NCI-H1092 (cell line): Measurements from ENCODE around the gene SOX4.
A peak's percentile ranks its signal among the peaks of the same experiment; 100 is the strongest.
"Not testable (repeated sequence)": the region's sequence is repeated elsewhere in the genome, so short reads cannot be mapped to it uniquely, and the experiment has no call there.

Source experiments
- DNase-seq: peaks from one replicate; lab custom pipeline; 2025; lab: John Stamatoyannopoulos, UW

SOX4 gene

DNA sequence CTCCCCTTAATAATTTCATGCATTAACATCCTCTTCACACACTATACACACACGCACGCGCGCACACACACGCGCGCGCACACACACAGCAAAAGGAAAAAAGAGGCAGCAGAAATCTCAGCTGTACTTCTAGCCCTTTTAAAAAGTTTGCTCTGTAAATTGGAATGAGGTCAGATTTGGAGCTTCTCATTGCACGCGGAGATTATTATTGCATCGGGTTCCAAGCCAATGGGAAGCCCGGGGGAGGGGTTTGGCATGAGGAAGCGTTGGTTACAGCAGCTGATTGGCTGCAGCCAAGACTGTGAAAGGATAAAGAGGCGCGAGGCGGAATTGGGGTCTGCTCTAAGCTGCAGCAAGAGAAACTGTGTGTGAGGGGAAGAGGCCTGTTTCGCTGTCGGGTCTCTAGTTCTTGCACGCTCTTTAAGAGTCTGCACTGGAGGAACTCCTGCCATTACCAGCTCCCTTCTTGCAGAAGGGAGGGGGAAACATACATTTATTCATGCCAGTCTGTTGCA, at the start of gene SOX4:
SOX4 (plus strand) TSS at position 340 of the 515 bp plus-strand sequence. CDS start 784 bp downstream, outside the sequence.
- DNase-seq, result peak; percentile 96

DNA sequence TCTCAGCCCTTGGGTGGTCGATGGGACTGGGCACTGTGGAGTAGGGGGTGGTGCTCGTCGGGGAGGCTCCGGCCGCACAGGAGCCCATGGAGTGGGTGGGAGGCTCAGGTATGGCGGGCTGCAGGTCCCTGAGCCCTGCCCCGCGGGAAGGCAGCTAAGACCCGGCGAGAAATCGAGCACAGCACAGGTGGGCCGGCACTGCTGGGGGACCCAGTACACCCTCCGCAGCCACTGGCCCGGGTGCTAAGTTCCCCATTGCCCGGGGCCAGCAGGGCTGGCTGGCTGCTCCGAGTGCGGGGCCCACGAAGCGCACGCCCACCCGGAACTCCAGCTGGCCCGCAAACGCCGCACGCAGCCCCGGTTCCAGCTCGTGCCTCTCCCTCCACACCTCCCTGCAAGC, 41.3 kb upstream of the SOX4 start:
- DNase-seq, result not testable (repeated sequence)

DNA sequence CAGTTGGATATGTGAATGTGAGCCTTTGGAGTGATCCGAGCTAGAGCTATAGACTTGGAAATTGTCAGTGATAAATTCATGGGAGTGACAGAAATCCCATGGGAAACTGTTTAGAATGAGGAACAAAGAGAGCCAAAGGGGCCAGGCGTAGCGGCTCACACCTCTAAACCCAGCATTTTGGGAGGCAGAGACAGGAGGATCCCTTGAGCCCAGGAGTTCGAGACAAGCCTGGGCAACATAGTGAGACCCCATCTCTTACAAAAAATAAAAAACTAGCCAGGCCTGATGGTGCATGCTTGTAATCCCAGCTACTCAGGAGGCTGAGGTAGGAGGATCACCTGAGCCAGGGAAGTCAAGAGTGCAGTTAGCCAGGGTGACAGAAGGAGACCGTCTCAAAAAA, 39.3 kb upstream of the SOX4 start:
- no peak for DNase-seq

DNA sequence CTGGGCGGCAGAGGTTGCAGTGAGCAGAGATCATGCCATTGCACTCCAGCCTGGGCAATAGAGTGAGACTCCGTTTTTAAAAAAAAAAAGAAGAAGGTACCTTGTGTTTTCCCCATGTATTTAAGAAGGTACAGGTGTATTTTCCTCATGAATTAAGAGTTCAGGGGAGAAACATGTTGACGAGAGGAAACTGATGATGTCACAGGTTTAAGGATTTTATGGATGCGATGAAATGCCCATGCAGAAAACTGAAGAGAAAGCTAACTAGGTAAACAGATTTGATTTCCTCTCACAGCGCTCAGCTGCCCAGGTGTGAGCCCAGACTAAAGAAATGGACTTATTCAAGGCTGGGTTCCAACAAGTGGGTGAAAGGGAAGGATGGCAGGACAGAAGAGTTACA, 38.4 kb upstream of the SOX4 start:
- no peak for DNase-seq

DNA sequence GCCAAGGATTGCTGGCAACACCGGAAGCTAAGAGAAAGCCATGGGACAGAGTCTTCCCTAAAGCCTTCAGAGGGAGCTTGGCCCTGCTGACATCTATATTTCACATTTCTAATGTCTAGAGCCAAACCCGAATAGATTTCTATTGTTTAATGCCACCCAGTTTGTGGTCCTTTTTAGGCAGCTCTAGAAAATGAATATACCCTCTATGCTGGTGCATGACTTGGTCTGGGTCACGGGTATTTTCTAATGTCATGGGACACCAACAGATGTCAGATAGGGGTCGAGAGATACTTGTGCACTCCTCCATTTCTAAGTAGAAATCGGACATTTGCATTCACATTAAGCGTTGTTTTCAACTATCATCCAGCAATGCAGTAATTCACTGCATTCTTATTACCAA, 37.0 kb upstream of the SOX4 start:
- no peak for DNase-seq

DNA sequence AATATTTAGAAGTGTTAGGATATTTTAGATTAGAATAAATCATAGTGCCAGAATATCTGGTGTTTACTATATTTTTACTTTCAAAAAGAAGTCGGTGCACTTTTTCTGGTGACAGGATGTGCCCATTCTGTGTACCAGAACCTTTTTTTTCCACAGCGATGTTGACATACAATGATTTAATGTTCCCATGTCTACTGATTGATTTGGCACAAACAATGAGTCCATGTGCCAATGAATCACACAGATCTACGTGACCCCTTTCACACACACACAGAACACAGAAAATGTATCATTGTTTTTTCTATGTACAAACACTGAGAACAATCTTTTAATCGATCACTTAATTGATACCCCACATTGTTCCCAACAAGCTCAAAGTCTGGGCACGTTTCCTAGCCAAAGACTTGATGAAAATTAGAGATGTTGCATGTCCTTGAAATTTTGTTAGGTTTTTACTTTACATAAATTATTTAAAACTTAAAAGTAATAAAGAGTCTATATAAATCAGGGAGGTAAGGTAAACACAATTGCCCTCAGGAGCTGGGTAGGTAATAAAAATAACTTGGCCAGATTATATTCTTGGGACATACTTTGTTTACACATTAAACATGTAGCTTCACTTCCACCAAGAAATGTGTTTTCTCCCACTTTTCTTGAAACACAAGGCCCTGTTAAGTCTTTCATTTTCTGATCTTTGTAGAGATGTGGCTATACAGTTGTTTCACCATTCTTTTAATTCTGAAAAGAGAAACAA, 36.4 kb upstream of the SOX4 start:
- DNase-seq, result no peak

DNA sequence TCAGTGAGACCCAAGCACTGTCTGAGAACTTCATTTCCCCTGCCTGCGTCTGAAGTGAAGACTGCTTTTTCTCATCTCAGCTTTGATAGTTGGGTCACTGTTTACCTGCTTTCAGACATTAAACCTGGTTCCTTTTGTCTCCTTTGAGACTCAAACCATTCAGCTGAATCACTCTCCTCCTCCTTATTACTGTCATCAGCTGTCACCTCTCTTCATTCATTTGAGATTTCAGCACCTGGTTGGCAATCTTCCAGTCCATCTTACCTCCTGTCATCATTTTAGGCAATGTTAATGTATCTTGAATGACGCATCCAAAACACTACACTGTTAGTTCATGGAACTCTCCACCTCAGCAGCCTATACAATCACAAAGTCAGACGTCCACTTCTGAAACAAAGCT, 34.3 kb upstream of the SOX4 start:
- DNase-seq, result no peak

DNA sequence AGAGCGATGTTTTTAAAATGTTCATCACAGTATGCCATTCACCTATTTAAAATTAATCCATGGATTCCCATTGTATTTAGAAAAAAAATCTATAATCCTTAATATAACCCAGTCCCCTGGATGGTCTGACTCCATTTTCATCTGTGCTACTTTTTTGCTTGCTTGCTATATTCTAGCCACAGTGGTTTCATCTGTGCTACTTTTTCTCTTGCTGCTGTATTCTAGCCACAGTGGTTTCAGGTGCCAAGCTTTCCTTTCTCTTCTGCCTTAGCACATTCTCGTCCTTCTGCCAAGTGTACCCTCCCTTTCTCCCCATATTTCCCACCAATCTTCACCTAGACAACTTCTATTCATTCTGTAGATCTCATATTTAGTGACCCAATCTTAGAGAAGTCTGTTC, 33.3 kb upstream of the SOX4 start:
- no peak for DNase-seq

DNA sequence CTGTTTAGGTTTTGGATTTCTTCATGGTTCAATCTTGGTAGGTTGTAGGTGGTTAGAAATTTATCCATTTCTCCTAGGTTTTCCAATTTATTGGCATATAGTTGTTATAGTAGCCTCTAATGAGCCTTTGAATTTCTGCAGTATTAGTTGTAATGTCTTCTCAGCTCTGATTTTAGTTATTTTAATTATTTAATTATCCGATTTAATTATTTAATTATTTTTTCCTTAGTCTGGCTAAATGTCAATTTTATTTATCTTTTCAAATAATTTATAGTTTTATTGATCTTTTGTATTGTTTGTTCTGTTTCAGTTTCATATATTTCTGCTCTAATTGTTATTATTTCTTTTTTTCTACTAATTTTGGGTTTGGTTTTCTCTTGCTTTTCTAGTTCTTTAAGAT, 28.1 kb upstream of the SOX4 start:
- no peak for DNase-seq

DNA sequence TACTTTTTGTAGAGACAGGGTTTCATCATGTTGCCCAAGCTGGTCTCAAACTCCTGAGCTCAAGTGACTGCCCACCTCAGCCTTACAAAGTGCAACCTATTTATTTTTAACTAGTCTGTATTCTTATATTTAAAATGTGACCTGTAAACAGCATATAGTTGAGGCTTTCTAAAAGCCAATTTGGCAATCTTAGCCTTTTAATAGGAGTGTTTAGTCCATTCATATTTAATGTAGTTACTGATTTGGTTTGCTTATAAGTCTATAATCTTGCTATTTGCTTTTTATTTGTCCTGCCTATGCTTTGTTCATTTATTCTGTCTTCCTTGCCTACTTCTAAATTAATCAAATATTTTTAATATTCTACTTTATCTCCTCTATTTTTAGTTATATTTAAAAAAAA, 15.0 kb upstream of the SOX4 start:
- DNase-seq, result no peak

DNA sequence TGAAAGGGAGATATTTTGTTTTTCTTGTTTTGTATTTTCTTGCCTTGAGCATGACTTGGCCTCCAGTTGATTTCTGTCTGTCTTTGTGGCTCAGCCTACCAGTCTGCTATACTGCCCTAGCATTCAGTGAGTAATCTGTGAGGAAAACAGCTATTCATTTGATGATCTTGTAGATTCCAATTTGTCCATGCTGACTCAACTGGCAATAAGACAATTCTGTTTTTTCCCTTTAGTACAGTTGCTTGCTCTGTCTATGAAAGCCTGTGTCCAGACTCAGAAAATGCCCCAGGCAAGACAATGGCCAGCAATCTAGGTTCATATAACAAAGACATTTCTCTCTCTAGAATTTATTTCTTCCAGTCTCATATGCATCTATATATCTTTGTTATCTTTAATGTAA, 10.9 kb upstream of the SOX4 start:
- DNase-seq, result no peak

DNA sequence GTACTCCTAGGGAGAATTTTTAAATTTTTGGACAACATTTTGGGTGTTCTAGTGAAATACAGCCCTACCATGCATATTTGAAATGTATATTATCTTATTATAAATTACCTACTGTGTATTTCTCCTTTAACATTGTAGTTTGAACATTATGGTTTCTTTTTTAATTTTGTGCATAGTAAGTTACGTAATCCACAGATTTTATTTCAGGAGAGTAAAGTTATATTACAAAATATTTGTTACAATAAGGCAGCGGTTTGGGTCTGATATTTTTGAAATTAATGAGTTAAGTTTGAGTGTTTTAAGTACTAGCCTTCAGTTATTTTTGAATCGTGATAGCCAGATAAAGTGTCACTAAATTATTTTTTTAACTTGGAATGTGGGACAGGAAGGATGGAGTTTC, 7.3 kb upstream of the SOX4 start:
- no peak for DNase-seq

DNA sequence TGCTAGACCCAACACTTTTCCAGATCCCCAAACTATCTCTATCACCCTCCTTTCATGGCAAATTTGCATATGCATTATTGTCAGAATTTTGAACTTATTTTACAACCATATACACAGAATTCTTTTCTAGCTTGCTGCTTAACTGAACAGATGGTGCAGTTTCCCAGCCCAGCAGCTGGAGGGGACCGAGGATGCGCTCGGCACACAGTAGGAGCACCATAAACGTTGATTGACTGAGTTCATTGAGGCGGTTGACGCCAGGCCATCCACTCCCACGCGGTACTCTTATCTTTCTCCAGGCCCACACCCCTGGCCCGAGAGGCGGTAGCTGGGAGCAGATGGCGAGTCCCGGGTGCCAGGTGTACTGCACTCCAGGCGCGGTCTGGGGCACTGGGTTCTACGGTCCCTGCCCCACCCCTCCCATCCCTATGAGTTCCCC, 6.8 kb upstream of the SOX4 start:
- no peak for DNase-seq

DNA sequence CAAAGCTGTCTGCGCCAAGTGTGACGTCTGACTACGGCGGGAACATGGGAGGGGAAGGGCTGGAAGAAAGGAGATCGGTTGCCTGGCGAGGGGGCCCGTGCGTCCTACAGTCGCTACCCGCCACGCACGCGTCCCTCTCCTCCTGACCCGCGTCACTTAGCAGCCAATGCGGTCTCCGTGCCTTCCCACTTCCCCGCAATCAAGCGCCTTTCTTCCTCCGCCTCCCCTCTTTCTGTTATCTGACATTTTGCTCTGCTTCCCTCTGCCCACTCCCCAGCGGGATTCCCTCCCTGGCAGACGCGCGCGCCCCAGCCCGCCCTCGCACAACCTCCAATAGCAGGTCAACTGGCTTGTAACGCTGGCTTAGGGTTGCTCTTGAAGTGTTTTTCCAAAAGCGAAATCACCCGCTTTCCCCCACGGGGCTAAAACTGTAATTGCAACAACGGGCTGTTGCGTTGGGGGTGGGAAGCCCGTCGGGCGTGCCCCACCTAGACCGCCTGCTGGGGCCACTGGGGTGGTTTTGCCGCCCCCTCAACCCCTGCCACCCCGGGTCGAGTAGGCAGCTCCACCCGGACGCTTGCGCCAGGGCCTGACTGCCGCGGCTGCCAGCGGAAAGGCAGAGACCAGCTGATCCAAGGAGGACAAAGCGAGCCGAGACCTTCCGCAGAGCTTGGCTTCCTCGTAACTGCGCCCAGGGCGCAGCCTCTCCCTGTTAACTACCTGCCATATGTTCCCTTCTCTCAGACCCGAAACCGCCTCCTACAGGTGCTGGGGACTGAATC, 6.2 kb upstream of the SOX4 start:
- DNase-seq, result peak; percentile 84

DNA sequence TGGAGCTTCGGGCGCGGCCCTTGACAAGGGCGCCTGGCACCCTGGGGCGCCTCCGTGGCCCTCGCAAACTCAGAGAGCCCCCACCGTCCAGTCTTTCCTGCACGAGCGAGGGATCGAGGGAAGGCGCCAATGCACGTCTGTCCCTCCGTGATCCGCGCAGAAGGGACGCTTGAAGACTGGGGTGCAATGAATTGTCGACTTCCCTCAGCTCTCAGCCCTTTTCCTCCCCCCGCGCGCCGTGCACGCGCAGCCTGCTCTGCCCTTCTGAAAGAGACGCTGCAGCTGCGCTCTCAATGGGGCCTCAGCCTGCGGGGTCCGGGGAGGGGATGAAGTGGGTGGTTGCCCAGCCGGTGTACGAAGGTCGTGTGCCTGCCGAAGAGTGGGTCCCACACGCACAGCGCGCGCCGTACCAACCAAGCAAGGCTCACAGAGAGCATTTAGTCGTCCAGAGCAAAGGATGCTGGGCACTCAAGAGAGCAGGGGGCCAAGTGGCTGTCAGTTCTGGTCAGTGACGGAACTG, 5.5 kb upstream of the SOX4 start:
- peak; percentile 84 for DNase-seq

DNA sequence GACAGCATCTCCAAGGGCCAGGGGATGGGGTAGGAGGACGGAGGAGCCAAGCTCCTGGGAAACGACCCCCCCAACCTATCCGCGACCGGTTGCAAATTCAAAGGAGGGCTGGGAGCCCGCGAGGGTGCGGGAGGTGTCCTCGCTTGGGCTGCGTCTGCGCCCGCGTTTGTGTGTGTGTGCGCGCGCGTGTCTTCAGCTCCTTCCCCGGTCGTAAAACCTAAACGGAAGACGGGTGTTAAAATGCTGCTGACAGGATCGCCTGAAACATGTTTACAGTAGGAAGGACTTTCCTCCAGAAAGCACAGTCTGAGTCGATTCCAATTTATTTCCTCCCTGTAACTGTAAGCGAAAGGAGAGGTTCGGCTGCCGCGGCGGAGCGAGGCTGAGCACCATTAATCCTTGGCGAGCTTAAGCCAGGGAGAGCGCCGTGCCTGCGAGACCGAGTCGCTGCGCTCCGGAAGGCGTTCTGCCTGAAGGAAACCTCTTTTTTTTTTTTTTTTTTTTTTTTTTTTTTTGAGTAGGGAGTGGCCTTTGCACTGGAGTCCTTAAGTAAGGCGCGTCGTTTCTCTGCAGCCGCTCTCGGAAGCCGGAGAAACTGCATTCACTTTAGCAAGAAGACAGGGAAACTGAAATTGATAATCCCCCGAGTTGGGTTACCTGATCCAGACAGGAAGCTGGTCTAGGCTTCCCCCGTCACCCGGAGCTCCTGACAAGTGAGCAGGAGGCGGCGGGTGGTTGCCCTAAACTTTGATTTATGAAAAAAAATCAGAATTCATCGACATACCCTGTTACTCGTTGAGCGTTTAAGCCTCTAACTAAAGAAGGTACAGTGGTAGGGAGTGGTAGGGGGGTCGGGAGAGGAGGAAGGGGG, 4.8 kb upstream of the SOX4 start:
- peak; percentile 79 for DNase-seq

DNA sequence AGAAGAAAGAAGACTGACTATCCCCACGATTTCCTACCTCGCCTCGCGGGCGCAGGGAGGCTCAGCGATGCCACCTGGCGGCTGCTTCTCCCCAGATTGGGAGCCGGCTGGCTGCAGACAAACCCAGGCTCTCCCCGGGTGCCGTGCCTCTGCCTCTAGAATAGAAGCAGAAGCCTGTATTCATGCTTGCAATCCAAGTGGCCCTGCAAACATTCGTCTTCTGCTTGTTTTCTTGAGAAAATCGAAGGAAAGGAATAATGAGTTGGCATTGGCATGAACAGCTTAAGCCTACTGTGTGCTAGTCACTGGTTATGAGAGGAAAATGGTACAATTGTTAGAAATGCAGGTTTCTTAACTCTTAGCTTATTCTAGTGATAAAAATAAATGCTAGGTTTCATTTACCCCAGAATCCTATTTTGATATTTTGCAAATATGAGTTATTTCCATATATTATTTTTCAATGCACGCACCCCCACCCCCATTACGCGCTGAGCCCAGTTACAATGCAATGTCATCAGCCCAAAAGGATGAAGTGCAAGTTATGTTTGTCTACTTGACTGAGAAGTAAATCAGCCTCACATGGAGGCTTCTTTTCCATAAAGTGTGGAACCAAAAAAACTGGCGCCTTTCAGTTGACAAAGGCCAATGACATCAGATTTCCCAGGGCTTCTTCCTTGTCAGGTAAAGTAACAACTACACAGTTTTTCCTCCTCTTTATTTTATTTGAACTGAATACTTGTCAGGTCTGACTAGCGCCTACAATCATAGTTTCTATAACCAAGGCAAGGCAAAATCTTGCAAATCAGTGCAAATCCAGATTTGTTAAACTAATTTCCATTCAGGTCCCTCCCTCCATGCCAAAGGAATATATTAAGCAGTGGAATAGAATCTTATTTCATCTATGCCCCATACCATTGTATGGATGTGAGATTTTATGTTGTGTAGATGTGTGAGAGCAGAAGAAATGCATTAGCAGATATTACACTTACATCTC, 3.9 kb upstream of the SOX4 start:
- DNase-seq, result peak; percentile 83

DNA sequence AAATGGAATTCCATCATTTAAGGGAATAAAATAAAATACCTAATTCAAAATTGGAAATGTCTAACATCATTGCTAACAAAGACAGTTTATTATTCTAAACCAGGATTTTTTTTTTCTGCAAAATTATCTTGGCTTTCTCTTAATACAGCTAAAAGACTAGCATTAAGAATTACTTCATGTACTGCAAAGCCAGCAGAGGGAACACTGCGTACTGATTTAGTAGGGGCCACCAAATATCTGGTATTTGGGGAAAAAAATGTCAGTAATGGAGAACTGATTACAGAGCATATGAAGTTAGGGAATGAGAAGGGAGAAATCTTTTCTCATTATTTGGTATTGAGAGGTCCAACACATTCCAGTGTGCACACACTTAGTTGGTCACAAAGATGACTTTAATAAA, 3.2 kb upstream of the SOX4 start:
- no peak for DNase-seq

DNA sequence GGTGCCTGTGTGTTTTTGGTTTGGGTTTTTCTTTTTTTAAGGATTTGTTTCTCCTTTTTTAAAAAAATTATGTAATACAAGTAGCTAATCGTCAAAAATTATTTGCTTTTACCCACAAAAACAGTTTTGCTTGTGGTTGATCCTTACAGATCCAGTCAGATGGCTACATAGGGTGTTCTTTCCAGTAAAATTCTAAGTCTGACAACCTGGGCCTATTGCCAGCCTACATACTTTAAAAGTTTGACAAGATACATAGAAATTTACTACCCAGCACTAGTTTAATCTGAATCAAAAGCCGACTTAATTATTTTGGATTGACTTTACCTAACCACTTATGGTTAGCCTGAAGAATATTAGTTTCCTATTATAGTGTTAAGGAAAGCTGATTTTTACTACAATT, 2.1 kb upstream of the SOX4 start:
- DNase-seq, result no peak

DNA sequence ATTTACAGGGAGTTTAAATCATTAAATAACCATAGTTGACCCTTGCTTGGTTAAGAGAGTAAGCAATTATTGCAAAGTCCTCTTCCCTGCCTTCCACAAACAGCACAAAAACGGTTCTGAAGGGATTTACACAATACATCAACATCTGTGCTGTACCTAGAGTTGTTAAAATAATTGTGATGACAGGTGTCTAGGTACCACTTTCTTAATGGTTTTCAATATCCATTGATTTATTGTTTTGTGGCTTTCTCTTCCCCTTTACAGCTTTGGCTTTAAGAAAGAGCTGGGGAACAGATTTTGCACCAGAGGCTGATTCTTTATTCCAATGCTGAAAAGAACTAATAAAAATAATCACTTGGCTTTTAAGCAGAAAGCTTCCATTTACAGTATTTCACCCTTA, 598 bp upstream of the SOX4 start:
- no peak for DNase-seq

DNA sequence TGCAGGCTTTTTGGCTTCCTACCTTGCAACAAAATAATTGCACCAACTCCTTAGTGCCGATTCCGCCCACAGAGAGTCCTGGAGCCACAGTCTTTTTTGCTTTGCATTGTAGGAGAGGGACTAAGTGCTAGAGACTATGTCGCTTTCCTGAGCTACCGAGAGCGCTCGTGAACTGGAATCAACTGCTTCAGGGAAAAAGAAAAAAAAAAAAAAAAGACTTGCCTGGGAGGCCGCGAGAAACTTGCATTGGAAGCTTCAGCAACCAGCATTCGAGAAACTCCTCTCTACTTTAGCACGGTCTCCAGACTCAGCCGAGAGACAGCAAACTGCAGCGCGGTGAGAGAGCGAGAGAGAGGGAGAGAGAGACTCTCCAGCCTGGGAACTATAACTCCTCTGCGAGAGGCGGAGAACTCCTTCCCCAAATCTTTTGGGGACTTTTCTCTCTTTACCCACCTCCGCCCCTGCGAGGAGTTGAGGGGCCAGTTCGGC, 420 bp downstream of the SOX4 start:
- DNase-seq, result peak; percentile 16
